ENCODE data around the gene TTLL11.

GRCh38 chr9:121979736-121980135 lies 113.4 kb downstream of the TTLL11 start:
- TF ChIP-seq CTCF (IDR thresholded peaks at IDR 0.05): no peak
- no peak for TF ChIP-seq POLR2A (IDR thresholded peaks at IDR 0.05)
